ENCODE results near the gene SPEG.
A peak's percentile ranks its signal among the peaks of the same experiment; 100 is the strongest.

The SPEG gene

DNA sequence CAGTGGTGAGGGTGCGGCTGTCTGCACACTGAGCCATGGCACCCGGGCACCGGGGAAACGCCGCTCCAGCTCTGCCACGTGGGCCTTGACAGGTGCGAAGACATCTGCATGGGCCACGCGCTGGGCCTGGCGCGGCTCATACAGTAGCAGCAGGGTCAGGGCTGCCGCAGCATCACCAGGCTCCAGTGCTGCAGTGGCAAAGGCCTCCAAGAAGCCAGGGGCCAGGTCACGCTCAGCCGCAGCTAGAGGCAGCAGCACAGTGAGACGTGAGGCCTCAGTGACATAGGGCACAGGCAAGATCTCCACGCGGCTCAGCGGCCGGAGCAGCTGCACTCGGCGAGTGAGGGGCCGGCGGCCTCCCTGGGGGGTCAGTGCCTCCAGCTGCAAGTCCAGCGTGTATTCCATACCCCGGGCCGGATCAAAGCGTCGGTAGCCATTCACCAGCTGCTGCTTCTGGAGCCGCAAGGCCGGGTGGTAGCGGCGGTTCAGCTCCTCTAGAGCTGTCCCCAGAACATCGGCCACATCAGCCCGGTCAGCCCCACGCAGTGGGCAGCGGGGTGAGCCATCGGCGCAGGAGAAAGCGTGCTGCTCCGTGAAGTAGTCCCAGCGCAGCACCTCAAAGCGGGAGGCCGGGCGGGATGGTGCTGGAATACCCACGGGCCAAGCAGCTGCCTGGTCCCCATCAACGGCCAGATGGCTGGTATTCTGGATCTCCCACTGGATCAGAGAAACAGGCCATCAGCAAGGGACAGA, 105.5 kb downstream of the SPEG start:
- TF ChIP-seq, protein P1, sequence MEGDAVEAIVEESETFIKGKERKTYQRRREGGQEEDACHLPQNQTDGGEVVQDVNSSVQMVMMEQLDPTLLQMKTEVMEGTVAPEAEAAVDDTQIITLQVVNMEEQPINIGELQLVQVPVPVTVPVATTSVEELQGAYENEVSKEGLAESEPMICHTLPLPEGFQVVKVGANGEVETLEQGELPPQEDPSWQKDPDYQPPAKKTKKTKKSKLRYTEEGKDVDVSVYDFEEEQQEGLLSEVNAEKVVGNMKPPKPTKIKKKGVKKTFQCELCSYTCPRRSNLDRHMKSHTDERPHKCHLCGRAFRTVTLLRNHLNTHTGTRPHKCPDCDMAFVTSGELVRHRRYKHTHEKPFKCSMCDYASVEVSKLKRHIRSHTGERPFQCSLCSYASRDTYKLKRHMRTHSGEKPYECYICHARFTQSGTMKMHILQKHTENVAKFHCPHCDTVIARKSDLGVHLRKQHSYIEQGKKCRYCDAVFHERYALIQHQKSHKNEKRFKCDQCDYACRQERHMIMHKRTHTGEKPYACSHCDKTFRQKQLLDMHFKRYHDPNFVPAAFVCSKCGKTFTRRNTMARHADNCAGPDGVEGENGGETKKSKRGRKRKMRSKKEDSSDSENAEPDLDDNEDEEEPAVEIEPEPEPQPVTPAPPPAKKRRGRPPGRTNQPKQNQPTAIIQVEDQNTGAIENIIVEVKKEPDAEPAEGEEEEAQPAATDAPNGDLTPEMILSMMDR (conservative IDR thresholded peaks at IDR 0.05; ENCODE audit: low read depth) = no peak
- 0 out of 2 replicates have a peak overlapping the region, but pooled peaks have one; percentile 64 for H3K27ac ChIP-seq
- ChIA-PET CTCF (interaction anchor here (0.6 to 5.5 kb wide), 7 partner anchors 10 to 341 kb away, joined by 3 to 25 read pairs (median 4); a partner anchor contains a TSS), POLR2A (ENCODE audit: low non-redundant PET) (no interaction called here)
- no peak for DNase-seq (ENCODE audit: low spot score)

DNA sequence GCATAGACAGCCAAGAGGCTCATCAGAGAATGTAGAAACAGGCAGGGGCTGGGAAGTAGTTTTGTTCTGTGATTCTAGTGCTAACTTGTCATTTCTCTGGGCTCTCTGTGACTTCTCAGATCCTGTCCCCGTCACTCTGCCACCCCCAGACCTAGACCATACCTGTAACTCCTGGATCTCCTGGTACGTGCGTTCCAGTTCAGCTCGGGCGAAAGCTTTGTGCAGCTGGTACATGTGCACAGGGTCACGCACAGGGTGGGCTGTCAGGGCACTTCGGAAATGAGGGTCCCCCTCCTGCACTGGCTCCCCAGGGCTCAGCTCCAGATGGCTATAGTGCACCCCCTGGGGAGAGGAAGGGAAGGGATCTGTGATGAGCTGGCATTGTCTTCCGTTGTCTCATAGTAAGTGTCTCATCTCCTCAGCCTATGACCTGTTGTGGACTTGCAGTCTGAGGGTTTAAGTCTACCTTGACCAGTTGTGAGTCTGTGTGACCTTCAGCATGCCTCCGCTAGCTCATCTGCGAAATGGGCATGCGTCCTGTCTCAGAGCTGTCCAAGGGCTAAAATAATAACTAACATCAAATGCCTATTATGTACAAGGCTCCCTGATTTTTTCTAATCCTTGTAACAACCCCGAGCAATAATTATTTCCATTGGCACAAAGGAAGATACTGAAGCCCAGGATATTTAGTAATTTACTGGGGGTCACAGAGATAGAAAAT, 106.3 kb downstream of the SPEG start:
- POLR2A ChIA-PET (ENCODE audit: low non-redundant PET) = no interaction called here

DNA sequence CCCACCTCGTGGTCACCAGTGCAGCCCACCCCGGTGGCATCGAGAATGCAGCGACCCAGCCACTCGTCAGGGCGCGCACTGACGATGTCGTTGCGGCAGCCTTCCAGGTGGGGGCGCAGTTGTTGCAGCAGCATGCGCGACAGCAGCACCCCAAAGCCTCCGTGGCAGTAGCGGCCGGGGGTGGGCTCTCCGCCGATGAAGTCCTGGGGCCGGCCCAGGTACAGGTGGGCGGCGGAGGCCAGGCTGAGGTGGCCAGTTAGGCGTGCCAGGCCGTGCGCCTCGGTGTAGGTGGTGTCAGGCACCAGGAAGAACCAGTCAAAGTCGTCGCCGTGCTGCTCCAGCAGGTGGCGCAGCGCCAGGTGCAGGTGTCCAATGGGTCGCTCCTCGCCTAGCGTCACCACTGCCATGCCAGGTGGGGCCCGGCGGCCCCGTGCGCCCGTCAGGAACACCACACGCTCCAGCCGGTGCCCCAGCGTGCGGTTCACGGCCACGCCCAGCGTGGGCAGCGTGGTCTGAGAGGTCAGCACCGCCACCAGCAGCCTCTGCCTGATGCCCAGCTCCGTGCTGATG, 107.1 kb downstream of the SPEG start:
- ChIA-PET CTCF (interaction anchor here (0.5 to 5.5 kb wide), 24 partner anchors 9 to 1584 kb away, joined by 3 to 25 read pairs (median 3); no protein-coding TSS in a partner anchor), POLR2A (ENCODE audit: low non-redundant PET) (no interaction called here)
- DNase-seq (ENCODE audit: low spot score) = peak; percentile 76
- H3K27ac ChIP-seq = peak overlapping the region; percentile 19; the same call in 1 of the 2 replicates
- TF ChIP-seq, protein P1 (conservative IDR thresholded peaks at IDR 0.05; ENCODE audit: low read depth) = peak; percentile 98

More for the DNA sequence above, 106.3 kb downstream of the SPEG start:
- CTCF ChIA-PET = interaction anchor here (0.5 to 5.5 kb wide), 21 partner anchors 10 to 1584 kb away, joined by 3 to 25 read pairs (median 3); a partner anchor contains a TSS
- TF ChIP-seq, protein P1 (conservative IDR thresholded peaks at IDR 0.05; ENCODE audit: low read depth) = no peak
- no peak overlapping the region for H3K27ac ChIP-seq
- no peak for DNase-seq (ENCODE audit: low spot score)

DNA sequence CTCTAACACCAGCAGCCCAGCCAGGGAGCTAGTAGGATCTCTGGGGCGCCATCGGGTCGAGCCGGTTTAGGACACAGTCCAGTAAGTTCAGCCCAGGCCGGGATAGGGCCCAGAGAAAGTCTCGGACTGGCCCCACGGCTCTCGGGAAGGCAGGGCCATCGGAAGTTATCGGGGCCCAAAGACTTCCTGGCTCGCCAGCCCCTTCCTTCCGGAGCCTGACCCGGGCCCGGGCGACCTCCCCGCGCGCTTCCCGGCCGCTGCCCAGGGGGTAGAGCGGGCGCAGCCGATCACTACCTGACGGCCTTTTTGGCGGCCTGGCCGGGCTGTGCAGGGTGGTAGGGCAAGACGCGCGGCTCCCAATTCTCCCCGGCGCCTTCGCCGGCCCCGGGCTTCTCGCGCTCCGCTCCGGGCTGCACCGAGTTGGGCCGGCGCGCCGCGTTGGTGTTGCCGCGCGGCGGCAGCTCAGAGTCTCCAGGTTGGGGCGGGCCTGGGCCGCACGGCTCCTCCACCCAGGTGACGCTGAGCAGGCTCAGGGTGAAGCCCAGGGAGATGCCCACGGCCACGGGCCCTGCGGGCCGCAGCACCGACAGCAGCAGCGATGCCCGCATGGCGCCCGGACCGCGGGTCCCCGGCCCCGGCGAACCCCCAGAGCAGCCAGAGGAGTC, 108.4 kb downstream of the SPEG start:
- ChIA-PET CTCF (interaction anchor here (5.5 kb wide), 1 partner anchor 13 kb away, joined by 25 read pairs; no protein-coding TSS in a partner anchor), POLR2A (ENCODE audit: low non-redundant PET) (interaction anchor here (0.6 to 1.3 kb wide), 2 partner anchors 28 to 1629 kb away, joined by 3 read pairs; partner anchors contain the start of gene OBSL1)
- peak; percentile 26 for DNase-seq (ENCODE audit: low spot score)
- peak overlapping the region; percentile 94 for H3K27ac ChIP-seq
- TF ChIP-seq, protein P1 (conservative IDR thresholded peaks at IDR 0.05; ENCODE audit: low read depth) = no peak

DNA sequence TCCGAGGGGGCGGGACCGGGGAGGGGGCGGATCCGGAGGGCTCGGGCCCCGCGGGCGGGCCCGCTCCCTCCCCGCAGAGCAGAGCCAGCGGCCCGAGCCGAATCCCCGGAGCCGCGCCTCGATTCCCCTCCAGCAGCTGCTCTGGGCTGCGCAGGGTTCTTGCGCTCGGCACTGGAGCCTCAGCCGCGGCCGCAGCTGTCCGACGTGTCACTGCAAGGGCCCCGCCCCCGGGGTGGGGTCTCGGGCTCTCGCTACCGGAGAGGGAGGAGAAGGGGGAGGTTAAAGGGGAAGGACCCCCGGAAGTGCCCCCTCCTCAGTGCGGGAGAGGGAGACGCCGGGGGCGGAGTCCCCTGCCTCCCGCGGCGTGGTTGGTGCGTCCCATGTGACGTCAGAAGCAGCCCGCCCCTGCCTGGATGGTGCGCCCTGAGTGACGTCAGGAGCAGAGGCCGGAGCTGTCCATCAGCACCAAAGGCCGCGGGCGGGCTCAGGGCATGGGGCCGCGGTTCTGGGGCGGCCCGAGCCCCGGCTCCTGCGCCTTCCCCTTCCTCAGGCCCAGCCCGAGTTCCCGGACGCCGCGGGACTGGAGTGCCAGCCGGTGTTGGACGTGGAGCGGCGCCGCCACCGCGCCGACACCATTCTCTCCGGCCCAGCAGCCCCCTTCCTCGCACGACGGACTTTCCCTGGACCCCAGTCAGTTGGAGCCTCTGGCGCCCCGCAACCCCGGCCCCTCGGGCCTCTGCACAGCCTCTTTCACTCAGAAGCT, 109.1 kb downstream of the SPEG start, which contains the start of the genes CHPF and TMEM198:
Gene CHPF (minus strand): TSS at position 214 of the 763 bp plus-strand sequence. CDS start 271 bp downstream, outside the sequence.
Gene TMEM198 (plus strand): TSS at position 433 of the 763 bp plus-strand sequence. CDS start 700 bp downstream, outside the sequence.
- peak within 1 kb of the TSS; percentile 94 for H3K27ac ChIP-seq
- ChIA-PET POLR2A (ENCODE audit: low non-redundant PET) (interaction anchor here (0.6 to 1.3 kb wide), 2 partner anchors 27 to 1628 kb away, joined by 3 read pairs; partner anchors contain the start of gene OBSL1), CTCF (interaction anchor here (0.7 to 5.5 kb wide), 3 partner anchors 11 to 131 kb away, joined by 3 to 25 read pairs (median 6); no protein-coding TSS in a partner anchor)
- TF ChIP-seq, protein P1 (conservative IDR thresholded peaks at IDR 0.05; ENCODE audit: low read depth) = no peak
- DNase-seq (ENCODE audit: low spot score) = peak; percentile 99
